Esophagus squamous epithelium (tissue), 4 donors: ENCODE data around the gene HHIPL1.

ENCODE experiments used
- CTCF ChIP-seq, 6 experiments: fragments of 450-650 bp in 4 of 6; fragments of 200-600 bp in 2 of 6; sonication (generic) in 2 of 6; IDR thresholded peaks; one replicate each; pipeline ENCODE4 v1.5.1; 2016 to 2019; ENCODE audit warnings: antibody characterized with exemption in 6 of 6, mild to moderate bottlenecking in 4 of 6, moderate library complexity in 4 of 6
- POLR2A ChIP-seq, 4 donors: fragments of 450-650 bp; IDR thresholded peaks; one replicate each; pipeline ENCODE4 v1.6.1; 2017; ENCODE audit warnings: antibody characterized with exemption in 4 of 4, mild to moderate bottlenecking in 4 of 4, moderate library complexity in 3 of 4

GRCh38 chr14:99644035-99644587, 818 bp upstream of the HHIPL1 start:
- no peak for TF ChIP-seq CTCF (IDR thresholded peaks at IDR 0.05)
- no peak for TF ChIP-seq POLR2A (IDR thresholded peaks at IDR 0.05)
